Activated CD4-positive, alpha-beta memory T cell treated with anti-CD3 and anti-CD28 coated beads, Interleukin-2, amount 10 ng/mL, durations not matched to agents 7 days and 5 days (primary cell): ENCODE results near the gene TANGO6. TPM values are rescaled to one million over a fixed set of nuclear protein-coding genes. Genes with fewer than 3 reads are reported as not detected.

Source experiments
- CTCF ChIA-PET: fragments of 350-600 bp; sonication (Branson Sonifier 250); formaldehyde crosslinking; loops from one replicate; lab custom pipeline; 2021; ENCODE audit warnings: antibody characterized with exemption, inconsistent platforms; lab: Charles Lee
- POLR2A ChIA-PET: fragments of 350-600 bp; sonication (Branson Sonifier 250); formaldehyde crosslinking; loops from one replicate; lab custom pipeline; 2021; ENCODE audit warnings: antibody characterized with exemption; lab: Charles Lee
- DNase-seq: peaks from one replicate; pipeline ENCODE4 v3.0.0-alpha.2; 2020
- H3K27ac Mint-ChIP-seq: one replicate; pipeline ENCODE4 v1.8.0; 2021; ENCODE audit warnings: mild to moderate bottlenecking, mixed read lengths
- H3K27me3 Mint-ChIP-seq: one replicate; pipeline ENCODE4 v1.8.0; 2021; ENCODE audit warnings: mixed read lengths
- H3K36me3 Mint-ChIP-seq: one replicate; pipeline ENCODE4 v1.8.0; 2021; ENCODE audit warnings: low read depth, mixed read lengths
- H3K4me1 Mint-ChIP-seq: one replicate; pipeline ENCODE4 v1.8.0; 2021; ENCODE audit warnings: mixed read lengths
- H3K4me3 Mint-ChIP-seq: one replicate; pipeline ENCODE4 v1.8.0; 2021; ENCODE audit warnings: mild to moderate bottlenecking, mixed read lengths
- H3K9me3 Mint-ChIP-seq: one replicate; pipeline ENCODE4 v1.8.0; 2021; ENCODE audit warnings: mixed read lengths
- total RNA-seq, 2 experiments: library from RNA; stranded (reverse); gene quantifications; one replicate each; pipeline ENCODE4 v1.2.3, GENCODE V29; 2021

TANGO6 gene
- total RNA-seq, 2 experiments from 2014 or later = 20.7 to 22.3 TPM

GRCh38 chr16:68961778-68962402, 118.6 kb downstream of the TANGO6 start:
- Mint-ChIP-seq H3K9me3 (no peaks in the 10 kb centered on the region), H3K4me3 (no peak overlapping the region), H3K27ac (no peak overlapping the region), H3K4me1 (no peaks in the 10 kb centered on the region), H3K27me3 (no peaks in the 10 kb centered on the region), H3K36me3 (no peaks in the 10 kb centered on the region)
- no peak for DNase-seq
- POLR2A ChIA-PET = no interaction called here
- CTCF ChIA-PET = interaction anchor here (0.6 to 0.7 kb wide), 2 partner anchors 15 to 64 kb away, joined by 3 read pairs; no protein-coding TSS in a partner anchor

- no peak for DNase-seq
- H3K27me3 Mint-ChIP-seq = no peaks in the 10 kb centered on the region
- no peak overlapping the region for H3K4me3 Mint-ChIP-seq
- no peak overlapping the region for H3K27ac Mint-ChIP-seq
- ChIA-PET POLR2A (no interaction called here), CTCF (interaction anchor here (1.3 kb wide), 1 partner anchor 9 kb away, joined by 4 read pairs; no protein-coding TSS in a partner anchor)
- H3K36me3 Mint-ChIP-seq = peaks cover 4% of the 10 kb centered on the region
- H3K9me3 Mint-ChIP-seq = no peaks in the 10 kb centered on the region
- H3K4me1 Mint-ChIP-seq = no peaks in the 10 kb centered on the region
Observed at GRCh38 chr16:68969338-68969737, 126.0 kb downstream of the TANGO6 start.

GRCh38 chr16:68972013-68972412, 128.7 kb downstream of the TANGO6 start:
- DNase-seq = no peak
- ChIA-PET POLR2A (no interaction called here), CTCF (no interaction called here)
- Mint-ChIP-seq H3K27ac (no peak overlapping the region), H3K4me3 (no peak overlapping the region), H3K36me3 (peaks cover 17% of the 10 kb centered on the region), H3K27me3 (no peaks in the 10 kb centered on the region), H3K9me3 (no peaks in the 10 kb centered on the region), H3K4me1 (no peaks in the 10 kb centered on the region)

GRCh38 chr16:68972720-68973119, 129.4 kb downstream of the TANGO6 start:
- peaks cover 19% of the 10 kb centered on the region for H3K36me3 Mint-ChIP-seq
- no peak for DNase-seq
- no peaks in the 10 kb centered on the region for H3K9me3 Mint-ChIP-seq
- H3K27me3 Mint-ChIP-seq = no peaks in the 10 kb centered on the region
- no peak overlapping the region for H3K4me3 Mint-ChIP-seq
- CTCF ChIA-PET = no interaction called here
- H3K27ac Mint-ChIP-seq = no peak overlapping the region
- no peaks in the 10 kb centered on the region for H3K4me1 Mint-ChIP-seq
- POLR2A ChIA-PET = no interaction called here

- no peaks in the 10 kb centered on the region for H3K4me1 Mint-ChIP-seq
- no peak overlapping the region for H3K4me3 Mint-ChIP-seq
- H3K27ac Mint-ChIP-seq = no peak overlapping the region
- no peaks in the 10 kb centered on the region for H3K27me3 Mint-ChIP-seq
- ChIA-PET CTCF (no interaction called here), POLR2A (no interaction called here)
- no peak for DNase-seq
- H3K36me3 Mint-ChIP-seq = peaks cover 28% of the 10 kb centered on the region
- H3K9me3 Mint-ChIP-seq = no peaks in the 10 kb centered on the region
Observed at GRCh38 chr16:68973611-68974120, 130.3 kb downstream of the TANGO6 start.

- no peak overlapping the region for H3K27ac Mint-ChIP-seq
- no peaks in the 10 kb centered on the region for H3K9me3 Mint-ChIP-seq
- DNase-seq = no peak
- no peaks in the 10 kb centered on the region for H3K27me3 Mint-ChIP-seq
- ChIA-PET CTCF (no interaction called here), POLR2A (no interaction called here)
- peaks cover 32% of the 10 kb centered on the region for H3K36me3 Mint-ChIP-seq
- no peaks in the 10 kb centered on the region for H3K4me1 Mint-ChIP-seq
- H3K4me3 Mint-ChIP-seq = no peak overlapping the region
Observed at GRCh38 chr16:68978303-68978954, 135.1 kb downstream of the TANGO6 start.

- ChIA-PET CTCF (no interaction called here), POLR2A (no interaction called here)
- no peak overlapping the region for H3K4me3 Mint-ChIP-seq
- no peak overlapping the region for H3K27ac Mint-ChIP-seq
- DNase-seq = no peak
- H3K9me3 Mint-ChIP-seq = no peaks in the 10 kb centered on the region
- no peaks in the 10 kb centered on the region for H3K27me3 Mint-ChIP-seq
- H3K4me1 Mint-ChIP-seq = no peaks in the 10 kb centered on the region
- peaks cover 22% of the 10 kb centered on the region for H3K36me3 Mint-ChIP-seq
Observed at GRCh38 chr16:68980695-68981315, 137.5 kb downstream of the TANGO6 start.

GRCh38 chr16:68981971-68982370, 138.6 kb downstream of the TANGO6 start:
- no peak for DNase-seq
- Mint-ChIP-seq H3K36me3 (peaks cover 15% of the 10 kb centered on the region), H3K9me3 (no peaks in the 10 kb centered on the region), H3K27ac (no peak overlapping the region), H3K4me1 (no peaks in the 10 kb centered on the region), H3K4me3 (no peak overlapping the region), H3K27me3 (no peaks in the 10 kb centered on the region)
- ChIA-PET POLR2A (no interaction called here), CTCF (no interaction called here)

GRCh38 chr16:68984467-68984866, 141.1 kb downstream of the TANGO6 start:
- CTCF ChIA-PET = interaction anchor here (0.5 to 0.6 kb wide), 2 partner anchors 297 to 444 kb away, joined by 3 read pairs; no protein-coding TSS in a partner anchor
- POLR2A ChIA-PET = no interaction called here
- H3K36me3 Mint-ChIP-seq = peaks cover 4% of the 10 kb centered on the region

GRCh38 chr16:68985268-68985667, 141.9 kb downstream of the TANGO6 start:
- no peak overlapping the region for H3K27ac Mint-ChIP-seq
- ChIA-PET CTCF (no interaction called here), POLR2A (no interaction called here)
- H3K27me3 Mint-ChIP-seq = no peaks in the 10 kb centered on the region
- H3K9me3 Mint-ChIP-seq = no peaks in the 10 kb centered on the region
- peaks cover 4% of the 10 kb centered on the region for H3K36me3 Mint-ChIP-seq
- no peak overlapping the region for H3K4me3 Mint-ChIP-seq
- no peaks in the 10 kb centered on the region for H3K4me1 Mint-ChIP-seq
- no peak for DNase-seq

More at GRCh38 chr16:68984467-68984866, 141.1 kb downstream of the TANGO6 start:
- Mint-ChIP-seq H3K27ac (no peak overlapping the region), H3K9me3 (no peaks in the 10 kb centered on the region), H3K27me3 (no peaks in the 10 kb centered on the region), H3K4me3 (no peak overlapping the region), H3K4me1 (no peaks in the 10 kb centered on the region)
- DNase-seq = no peak

- ChIA-PET CTCF (no interaction called here), POLR2A (no interaction called here)
- no peaks in the 10 kb centered on the region for H3K9me3 Mint-ChIP-seq
Observed at GRCh38 chr16:68985855-68986254, 142.5 kb downstream of the TANGO6 start.

GRCh38 chr16:68987734-68988457, 144.6 kb downstream of the TANGO6 start:
- H3K27ac Mint-ChIP-seq = no peak overlapping the region
- DNase-seq = no peak
- no peak overlapping the region for H3K4me3 Mint-ChIP-seq
- H3K9me3 Mint-ChIP-seq = no peaks in the 10 kb centered on the region
- ChIA-PET POLR2A (no interaction called here), CTCF (no interaction called here)
- no peaks in the 10 kb centered on the region for H3K27me3 Mint-ChIP-seq
- no peaks in the 10 kb centered on the region for H3K4me1 Mint-ChIP-seq
- H3K36me3 Mint-ChIP-seq = no peaks in the 10 kb centered on the region

More at GRCh38 chr16:68985855-68986254, 142.5 kb downstream of the TANGO6 start:
- Mint-ChIP-seq H3K27ac (no peak overlapping the region), H3K27me3 (no peaks in the 10 kb centered on the region), H3K36me3 (peaks cover 4% of the 10 kb centered on the region), H3K4me1 (no peaks in the 10 kb centered on the region), H3K4me3 (no peak overlapping the region)
- DNase-seq = no peak
